ENCODE data around the gene RAB35. TPM values are rescaled to one million over a fixed set of nuclear protein-coding genes. Genes with fewer than 3 reads are reported as not detected.

RAB35 gene
- 65.1 to 86.4 TPM (median 82.1 TPM) in 5 replicates for total RNA-seq (2022; extraction: Qiagen RNA extraction)

GRCh38 chr12:120116441-120116791 lies at the start of gene RAB35:
Gene RAB35 (minus strand): TSS chr12:120116753. CDS start chr12:120116650, 103 bp downstream.

Other genes with a start within 250 kb of the RAB35 start
- 10.0 to 15.4 TPM (median 13.6 TPM) in 5 replicates for gene CIT, start 239.4 kb downstream of the RAB35 start, total RNA-seq (2022; extraction: Qiagen RNA extraction)
- 3.2 to 4.9 TPM (median 3.8 TPM) in 5 replicates for gene BICDL1, start 127.5 kb downstream of the RAB35 start, total RNA-seq (2022; extraction: Qiagen RNA extraction)
- gene GCN1, start 78.0 kb upstream of the RAB35 start, total RNA-seq (2022; extraction: Qiagen RNA extraction) = 46.0 to 55.1 TPM (median 53.9 TPM) in 5 replicates
- 3,378 to 3,595 TPM (median 3,488 TPM) in 5 replicates for gene RPLP0, start 84.4 kb upstream of the RAB35 start, total RNA-seq (2022; extraction: Qiagen RNA extraction)
- gene PXN, start 149.0 kb upstream of the RAB35 start, total RNA-seq (2022; extraction: Qiagen RNA extraction) = 189 to 221 TPM (median 211 TPM) in 5 replicates
- gene RNU4-2, start 175.2 kb upstream of the RAB35 start, total RNA-seq (2022; extraction: Qiagen RNA extraction) = not detected in 5 replicates
- not detected in 5 replicates for gene RNU4-1, start 176.5 kb upstream of the RAB35 start, total RNA-seq (2022; extraction: Qiagen RNA extraction)
- gene SIRT4, start 185.6 kb upstream of the RAB35 start, total RNA-seq (2022; extraction: Qiagen RNA extraction) = 0.59 to 0.92 TPM (median 0.64 TPM) in 5 replicates
- not detected in 5 replicates for gene PLA2G1B, start 211.0 kb upstream of the RAB35 start, total RNA-seq (2022; extraction: Qiagen RNA extraction)

Measured in A549 treated with Mapracorat at 1 μM for 4 hours (cell line).